Right forelimb (tissue), 1 donor: ENCODE results near the gene ZER1.
A peak's percentile ranks its signal among the peaks of the same experiment; 100 is the strongest.

Experiments
- DNase-seq: peaks from one replicate; pipeline ENCODE4 v3.0.0-alpha.2; 2018

Gene ZER1

DNA sequence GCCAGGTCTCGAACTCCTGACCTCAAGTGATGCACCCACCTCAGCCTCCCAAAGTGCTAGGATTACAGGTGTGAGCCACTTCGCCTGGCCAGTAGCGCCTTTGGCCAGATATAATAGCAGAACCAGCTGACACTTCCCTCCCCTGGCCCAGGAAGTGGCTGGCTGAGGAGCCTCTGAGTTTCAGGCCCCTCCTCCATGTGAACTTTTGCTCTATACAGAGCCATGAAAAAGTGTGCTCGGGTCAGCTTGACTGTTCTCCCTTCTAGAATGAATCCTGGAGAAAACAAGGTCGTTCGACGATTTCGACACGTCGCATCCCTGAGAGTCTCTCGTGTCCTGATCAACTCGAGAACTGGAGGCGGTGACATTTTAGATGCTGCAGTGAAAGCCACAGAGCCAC lies 39.2 kb downstream of the ZER1 start:
- no peak for DNase-seq

- DNase-seq, result no peak
Observed at GRCh38 chr9:128731691-128732090, 40.0 kb downstream of the ZER1 start.

DNA sequence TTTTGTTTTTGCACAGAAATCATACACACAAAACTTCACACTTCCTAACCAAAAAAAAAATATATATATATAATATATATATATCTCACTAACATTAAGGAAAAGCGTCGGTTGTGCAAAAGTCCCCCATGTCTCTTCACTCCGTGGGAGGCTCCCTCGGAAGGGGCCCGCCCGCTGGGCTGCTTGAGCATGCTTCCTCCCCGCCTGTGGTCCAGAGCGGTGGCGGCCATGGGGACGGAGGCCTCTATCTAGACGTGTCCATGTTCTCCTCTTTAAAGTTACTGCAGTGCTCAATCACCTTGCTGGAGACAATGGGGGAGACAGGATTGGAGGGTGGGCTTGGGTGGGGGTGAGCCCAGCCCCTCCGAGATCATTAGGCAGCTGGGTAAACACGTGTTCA lies 40.6 kb downstream of the ZER1 start:
- DNase-seq, result no peak

- DNase-seq, result no peak
Observed at GRCh38 chr9:128729766-128730517, 41.8 kb downstream of the ZER1 start.

DNA sequence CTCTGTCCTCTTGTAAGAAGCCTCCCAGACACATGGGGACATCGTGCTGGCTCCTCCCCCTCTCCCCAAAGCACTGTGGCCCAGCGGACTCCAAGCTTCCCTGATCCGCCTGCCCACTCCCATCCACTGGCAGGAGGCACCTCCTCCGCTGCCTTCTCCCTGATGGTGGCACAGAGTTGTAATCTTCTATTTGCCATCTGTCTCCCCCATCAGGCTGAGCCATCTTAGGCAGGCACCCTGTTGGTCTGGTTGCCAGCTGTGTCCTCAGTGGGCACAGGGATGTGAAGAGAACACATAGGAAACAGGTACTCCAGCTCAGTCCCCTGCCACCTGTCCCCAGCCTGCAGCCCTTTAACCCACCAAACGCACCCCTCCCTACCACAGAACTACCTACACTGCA lies 42.4 kb downstream of the ZER1 start:
- no peak for DNase-seq

DNA sequence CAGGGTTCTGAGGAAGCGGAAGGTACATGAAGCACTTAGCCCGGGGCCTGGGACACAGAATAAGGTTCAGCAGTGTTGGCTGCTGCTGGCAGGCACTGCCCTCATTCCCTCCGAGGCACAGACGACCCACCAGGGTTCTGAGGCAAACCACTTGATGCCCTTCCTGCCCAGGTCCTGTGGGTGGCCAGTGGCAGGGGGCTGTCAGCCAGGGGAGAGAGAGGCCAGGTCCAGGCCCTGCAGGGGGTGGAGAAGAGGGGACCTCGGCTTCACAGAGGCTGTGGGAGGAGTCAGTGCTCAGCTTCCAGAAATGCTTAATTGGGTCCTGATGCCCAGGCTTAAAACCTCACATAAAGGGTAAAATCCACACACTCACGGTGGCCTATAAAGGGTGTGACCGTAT lies 43.4 kb downstream of the ZER1 start:
- DNase-seq, result no peak

GRCh38 chr9:128727640-128728248 lies 44.0 kb downstream of the ZER1 start:
- DNase-seq, result no peak

DNA sequence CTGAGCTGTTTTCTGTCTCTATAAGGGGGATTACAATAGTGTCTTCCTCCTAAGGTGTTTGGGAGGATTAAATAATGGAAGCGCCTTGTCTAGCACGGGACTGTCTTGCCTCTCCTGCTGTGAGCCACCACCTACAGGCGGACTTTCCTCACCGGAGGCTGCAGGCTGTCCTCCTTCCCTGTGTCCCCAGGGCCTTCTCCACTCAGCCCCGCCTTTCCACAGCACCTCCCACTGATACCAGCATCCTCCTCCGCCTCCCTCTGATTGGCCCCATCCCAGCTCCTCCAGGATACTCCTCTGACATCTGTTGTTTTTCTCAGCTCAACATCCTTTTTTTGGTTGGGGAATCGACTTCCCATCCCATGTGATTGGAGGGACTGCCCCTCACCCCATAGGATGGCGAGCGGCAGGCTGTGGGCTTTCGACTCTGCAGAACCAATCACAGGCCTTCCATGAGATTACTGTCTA lies 46.9 kb downstream of the ZER1 start:
- no peak for DNase-seq

DNA sequence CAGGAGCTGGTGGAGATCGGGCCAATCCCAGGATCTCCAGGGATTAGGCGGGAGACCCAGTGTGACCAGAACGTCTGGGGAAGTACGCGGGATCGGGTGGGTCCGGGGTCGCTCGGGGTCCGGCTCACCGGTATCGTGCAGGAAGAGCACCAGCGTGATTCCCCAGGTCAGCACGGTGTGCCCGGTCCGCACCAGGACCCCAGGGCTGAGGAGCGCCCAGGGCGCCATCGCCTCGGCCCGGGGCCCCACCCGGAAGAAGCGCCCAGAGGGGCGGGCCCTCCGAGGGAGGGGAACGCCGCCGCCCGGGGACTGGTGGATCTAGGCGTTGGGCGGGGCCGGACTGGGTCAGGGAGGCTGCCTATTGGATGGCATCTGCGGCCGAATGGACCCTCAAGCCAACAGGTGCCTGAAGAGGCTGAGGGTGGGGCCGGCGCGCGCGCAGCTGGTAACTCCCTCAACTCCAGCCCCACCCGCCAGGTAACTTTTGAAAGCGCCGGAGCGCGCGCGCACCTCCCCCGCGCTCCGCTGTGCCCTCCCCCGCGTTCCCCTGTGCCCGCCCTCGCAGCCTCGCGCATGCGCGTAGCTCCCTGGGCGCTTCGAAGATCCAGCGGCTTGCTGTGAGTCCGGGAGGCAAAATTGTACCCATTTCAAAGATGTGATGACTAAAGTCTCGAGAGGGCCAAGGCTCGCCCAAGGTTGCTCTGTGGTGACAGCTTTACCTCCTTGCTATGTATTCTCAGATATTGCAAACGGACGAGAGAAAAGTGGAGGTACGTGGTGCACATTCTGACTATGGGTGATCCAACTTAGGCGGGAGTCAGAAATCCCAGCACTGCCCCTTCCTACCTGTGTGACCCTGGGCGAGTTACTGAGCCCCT lies 47.6 kb downstream of the ZER1 start, which contains the start of gene ZDHHC12:
Gene ZDHHC12, minus strand, starts transcription at position 262 of the 878 bp plus-strand sequence. Its CDS starts 34 bp downstream, at position 228.
- DNase-seq, result peak; percentile 89

GRCh38 chr9:128723352-128723865 lies 48.3 kb downstream of the ZER1 start:
- DNase-seq, result no peak

DNA sequence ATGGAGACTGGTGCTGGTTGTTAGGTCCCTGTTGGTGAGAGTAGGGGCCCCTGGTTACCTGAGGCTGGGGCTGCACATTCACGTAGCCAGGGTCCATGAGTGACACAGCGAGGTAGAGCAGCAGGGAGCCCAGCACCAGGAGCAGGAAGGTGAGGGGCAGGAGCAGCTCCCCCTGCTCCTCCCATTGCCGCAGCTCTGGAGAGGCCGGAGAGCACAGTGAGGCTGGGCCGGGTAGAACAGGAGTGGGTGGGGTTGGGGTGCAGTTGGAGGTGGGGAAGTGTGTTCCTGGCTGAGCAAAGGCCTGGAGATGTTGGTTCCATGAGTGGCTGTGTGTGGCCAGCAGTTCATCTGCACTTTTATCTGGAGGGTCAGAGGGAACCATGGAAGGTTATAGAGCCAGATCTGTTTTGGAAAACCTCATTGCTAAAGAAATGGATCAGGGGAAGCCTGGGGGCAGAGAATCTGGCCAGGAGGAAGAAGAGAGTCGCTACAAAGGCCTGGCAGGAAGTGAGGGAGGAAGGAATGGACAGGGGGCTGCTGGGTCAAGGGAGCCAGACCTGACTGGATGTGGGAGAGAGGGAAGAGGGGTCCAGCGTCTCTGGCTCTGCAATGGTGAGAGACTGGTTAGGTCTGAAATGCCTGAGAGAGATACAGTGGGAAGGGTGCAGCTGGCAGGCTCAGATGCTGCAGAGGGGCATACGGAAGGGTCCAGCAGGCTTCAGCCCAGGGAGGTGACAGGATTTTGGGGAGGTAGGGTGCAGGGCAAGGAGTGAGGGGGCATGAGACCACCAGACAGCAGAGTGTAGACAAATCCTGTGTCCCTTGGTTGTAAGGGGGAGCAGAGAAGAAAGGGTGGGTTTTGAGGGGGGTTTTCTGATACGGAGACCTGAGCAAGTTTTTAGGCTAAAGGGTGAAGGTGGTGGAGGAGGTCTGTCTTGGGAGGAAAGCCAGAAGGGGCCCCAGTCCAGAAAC lies 49.1 kb downstream of the ZER1 start:
- no peak for DNase-seq

DNA sequence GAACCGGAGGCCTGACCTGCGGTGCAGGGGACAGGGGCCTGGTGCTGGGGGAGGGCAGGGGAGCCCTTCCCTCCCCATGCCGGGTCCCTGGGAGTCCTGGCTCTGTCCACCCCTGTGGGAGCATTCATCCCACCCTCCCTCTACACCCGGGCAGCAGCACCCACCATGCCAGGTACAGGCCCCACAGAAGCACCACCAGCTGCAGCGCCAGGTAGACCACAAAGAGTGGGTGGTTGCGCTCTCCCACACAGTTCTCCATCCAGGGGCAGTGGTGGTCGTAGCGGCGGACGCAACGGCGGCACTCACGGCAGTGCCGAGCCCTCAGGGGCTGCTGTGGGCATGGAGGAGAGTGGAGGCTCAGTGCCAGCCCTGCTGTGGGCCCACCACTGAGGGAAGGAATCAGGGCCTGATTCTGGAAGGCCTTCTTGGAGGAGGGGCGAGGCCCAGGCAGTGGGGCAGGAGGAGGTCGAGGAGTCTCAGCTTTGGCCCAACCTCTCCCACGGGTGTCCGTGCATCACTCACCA lies 50.2 kb downstream of the ZER1 start:
- DNase-seq, result no peak

DNA sequence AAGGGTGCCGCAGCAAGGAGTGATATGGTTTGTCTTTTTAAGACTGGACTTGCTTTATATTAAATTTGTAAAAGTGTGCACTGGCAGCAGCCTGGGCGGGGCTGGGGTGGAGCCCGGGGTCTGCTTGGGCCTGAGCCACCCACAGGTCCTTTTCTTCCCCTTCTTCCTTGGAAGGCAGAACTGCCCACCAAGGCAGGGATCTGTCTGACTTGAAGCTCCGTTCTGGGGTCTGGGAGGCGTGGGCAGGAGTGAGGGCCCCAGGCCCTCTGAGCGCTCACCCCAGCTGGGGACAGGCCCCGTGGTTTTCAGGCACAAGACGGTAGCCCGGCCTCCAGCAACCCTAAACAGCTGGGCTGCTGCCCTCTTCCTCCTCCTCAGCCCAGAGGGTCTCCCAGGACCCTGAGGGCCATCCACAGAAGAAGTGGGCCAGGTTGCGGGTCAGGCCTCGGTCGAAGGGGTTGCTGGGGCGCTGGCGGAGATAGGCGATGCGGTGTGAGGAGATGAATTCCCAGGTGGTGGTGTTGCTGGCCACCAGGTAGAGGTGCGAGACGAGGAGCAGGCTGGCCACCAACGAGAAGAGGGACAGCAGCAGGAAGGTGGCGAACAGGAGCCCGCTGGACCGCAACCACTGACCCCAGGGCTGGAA lies 50.8 kb downstream of the ZER1 start:
- no peak for DNase-seq

DNA sequence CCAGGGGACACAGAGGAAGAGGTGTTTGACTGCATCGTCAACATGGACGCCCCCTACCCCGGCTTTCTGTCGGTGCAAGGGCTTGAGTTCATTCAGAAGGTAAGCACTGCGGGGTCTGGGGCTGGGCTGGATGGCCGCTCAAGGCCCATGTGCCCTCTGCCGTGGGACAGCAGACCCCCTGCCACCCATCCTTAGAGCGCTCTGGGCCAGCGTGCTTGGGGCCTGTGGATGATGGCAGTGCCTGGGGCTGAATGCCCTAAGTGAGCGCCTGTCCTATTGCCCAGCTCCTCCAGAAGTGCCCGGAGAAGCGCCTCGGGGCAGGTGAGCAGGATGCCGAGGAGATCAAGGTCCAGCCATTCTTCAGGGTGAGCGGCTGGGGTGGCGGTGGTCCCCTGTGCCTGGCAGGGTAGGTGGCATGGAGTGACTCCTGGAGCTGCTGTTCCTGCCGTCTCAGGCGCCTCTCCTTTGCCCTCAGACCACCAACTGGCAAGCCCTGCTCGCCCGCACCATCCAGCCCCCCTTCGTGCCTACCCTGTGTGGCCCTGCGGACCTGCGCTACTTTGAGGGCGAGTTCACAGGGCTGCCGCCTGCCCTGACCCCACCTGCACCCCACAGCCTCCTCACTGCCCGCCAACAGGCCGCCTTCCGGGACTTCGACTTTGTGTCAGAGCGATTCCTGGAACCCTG lies 51.7 kb downstream of the ZER1 start:
- no peak for DNase-seq

DNA sequence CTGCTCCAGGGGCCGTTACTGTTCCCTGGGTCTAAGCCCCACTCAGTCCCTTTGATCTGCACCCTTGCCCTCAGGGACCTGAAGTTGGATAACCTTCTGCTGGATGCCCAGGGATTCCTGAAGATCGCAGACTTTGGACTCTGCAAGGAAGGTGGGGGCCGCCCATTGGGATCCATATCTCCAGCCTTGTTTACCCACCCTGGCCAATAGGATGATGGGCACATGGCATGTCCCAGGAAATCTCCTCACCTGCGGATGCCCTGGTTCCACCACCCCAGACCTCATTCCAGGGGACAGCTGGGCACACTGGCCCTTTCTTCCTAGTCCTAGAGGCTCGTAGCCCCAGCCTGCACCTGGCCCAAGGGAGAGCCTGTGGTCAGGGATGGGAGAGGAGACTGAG lies 53.3 kb downstream of the ZER1 start:
- no peak for DNase-seq

DNA sequence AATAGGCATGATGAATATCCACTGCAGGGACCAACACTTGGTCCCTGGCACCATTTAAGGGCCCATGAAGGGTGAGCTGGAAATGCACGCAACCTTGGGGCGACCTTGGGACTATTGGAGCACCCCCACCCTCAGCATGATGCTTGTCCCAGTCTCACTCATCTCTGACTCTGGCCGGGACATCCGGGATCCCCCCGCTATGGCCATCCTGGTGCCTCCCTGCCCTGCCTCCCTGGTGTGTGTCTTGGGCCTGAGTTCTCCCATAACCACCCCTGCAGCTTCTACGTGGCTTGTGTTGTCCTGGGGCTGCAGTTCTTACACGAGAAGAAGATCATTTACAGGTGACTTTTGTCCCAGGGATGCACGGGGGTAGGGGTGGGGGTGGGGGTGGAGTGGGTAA lies 53.7 kb downstream of the ZER1 start:
- DNase-seq, result no peak

DNA sequence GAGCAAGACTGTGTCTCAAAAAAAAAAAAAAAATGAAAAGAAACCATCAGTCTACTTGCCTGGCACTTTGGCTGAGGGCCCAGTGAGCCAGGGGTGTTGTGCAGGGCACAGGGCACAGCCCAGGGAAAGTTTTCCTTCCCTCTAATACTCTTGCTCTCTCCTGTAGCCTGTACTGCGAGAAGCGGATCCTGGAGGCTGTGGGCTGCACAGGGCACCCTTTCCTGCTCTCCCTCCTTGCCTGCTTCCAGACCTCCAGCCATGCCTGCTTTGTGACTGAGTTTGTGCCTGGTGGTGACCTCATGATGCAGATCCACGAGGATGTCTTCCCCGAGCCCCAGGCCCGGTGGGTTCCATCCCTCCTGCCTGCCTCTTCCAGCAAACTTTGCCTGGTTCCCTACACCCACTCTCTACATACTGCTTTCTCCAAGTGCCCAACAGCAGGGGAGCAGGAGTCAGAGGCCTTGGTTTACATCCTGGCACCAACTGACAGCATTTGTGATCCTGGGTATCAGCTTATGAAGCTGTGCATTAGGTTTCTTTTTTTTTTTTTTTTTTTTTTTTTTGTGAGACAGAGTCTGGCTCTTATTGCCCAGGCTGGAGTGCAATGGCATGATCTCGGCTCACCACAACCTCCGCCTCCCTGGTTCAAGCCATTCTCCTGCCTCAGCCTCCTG lies 55.0 kb downstream of the ZER1 start:
- DNase-seq, result no peak

DNA sequence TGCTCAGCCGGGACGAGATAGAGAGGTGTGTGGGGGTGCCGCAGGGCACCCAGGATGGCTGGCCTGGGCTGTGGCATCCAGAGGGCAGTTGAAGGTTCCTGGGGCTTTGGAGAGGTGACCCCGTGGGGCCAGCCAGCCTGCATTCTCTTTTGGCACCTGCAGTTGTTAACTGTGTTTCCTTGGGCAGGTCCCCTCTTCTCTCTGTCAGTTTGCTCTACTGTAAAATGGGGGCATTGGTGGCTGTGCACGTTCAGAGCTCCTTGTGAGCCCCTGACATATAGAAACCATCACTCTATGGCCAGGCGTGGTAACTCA lies 56.3 kb downstream of the ZER1 start:
- no peak for DNase-seq

DNA sequence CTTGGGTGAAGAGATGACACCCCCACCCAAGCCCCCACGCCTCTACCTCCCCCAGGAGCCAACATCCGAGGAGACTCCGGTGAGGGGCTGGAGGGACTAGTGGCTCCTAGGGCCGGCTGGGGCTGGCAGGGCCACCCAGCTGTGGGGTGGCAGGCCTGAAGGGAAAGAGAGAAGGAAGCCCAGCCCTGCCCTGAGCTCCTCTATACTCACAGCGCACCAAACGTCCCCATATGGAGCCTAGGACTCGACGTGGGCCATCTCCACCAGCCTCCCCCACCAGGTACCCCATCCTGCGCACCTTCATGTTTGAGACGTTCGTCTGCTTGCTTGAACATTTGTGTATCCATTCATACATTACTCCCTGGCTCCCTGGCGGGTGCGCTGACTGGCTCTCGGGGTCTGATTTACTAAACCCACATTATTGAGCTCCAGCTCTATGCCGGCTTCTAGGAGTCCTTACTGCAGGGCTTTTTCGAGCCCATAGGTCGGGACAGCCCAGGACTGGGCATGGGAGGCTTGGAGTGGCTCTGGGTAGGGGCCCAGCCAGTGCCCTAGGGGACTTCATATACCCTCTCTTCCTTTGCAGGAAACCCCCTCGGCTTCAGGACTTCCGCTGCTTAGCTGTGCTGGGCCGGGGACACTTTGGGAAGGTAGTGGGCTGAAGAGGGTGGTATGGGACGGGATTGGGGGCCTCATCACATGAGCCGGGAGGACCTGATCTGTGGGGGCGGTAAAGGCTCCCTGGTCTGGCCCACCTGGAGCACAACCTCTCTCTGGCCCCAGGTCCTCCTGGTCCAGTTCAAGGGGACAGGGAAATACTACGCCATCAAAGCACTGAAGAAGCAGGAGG lies 56.9 kb downstream of the ZER1 start:
- no peak for DNase-seq
